ENCODE results near the gene DNALI1.
"Not testable (repeated sequence)": the region's sequence is repeated elsewhere in the genome, so short reads cannot be mapped to it uniquely, and the experiment has no call there.

DNALI1 gene

GRCh38 chr1:37556712-37557196 lies at the start of gene DNALI1:
Gene DNALI1 (plus strand): TSS chr1:37556940. CDS start chr1:37556995, 55 bp downstream.
- no peak for DNase-seq (ENCODE audit: low read depth in 1 of 2, low spot score in 1 of 2)

GRCh38 chr1:37509181-37509580 lies 47.6 kb upstream of the DNALI1 start:
- DNase-seq (ENCODE audit: low read depth in 1 of 2, low spot score in 1 of 2): no peak

GRCh38 chr1:37513795-37514349 lies 42.9 kb upstream of the DNALI1 start:
- peak; percentile 11 to 47 for DNase-seq (ENCODE audit: low read depth in 1 of 2, low spot score in 1 of 2)

GRCh38 chr1:37514350-37515184 lies 42.2 kb upstream of the DNALI1 start, which contains the start of gene MEAF6:
Gene MEAF6 (minus strand): TSS chr1:37514766. CDS start chr1:37514746, 20 bp downstream.
- DNase-seq (ENCODE audit: low read depth in 1 of 2, low spot score in 1 of 2): peak; percentile 74 to 80

GRCh38 chr1:37515185-37516034 lies 41.3 kb upstream of the DNALI1 start:
- no peak for DNase-seq (ENCODE audit: low read depth in 1 of 2, low spot score in 1 of 2)

GRCh38 chr1:37517569-37517968 lies 39.2 kb upstream of the DNALI1 start:
- no peak for DNase-seq (ENCODE audit: low read depth in 1 of 2, low spot score in 1 of 2)

- not testable (repeated sequence) for DNase-seq (ENCODE audit: low read depth in 1 of 2, low spot score in 1 of 2)
Observed at GRCh38 chr1:37518241-37518640, 38.5 kb upstream of the DNALI1 start.

- not testable (repeated sequence) for DNase-seq (ENCODE audit: low read depth in 1 of 2, low spot score in 1 of 2)
Observed at GRCh38 chr1:37518929-37519328, 37.8 kb upstream of the DNALI1 start.

- no peak for DNase-seq (ENCODE audit: low read depth in 1 of 2, low spot score in 1 of 2)
Observed at GRCh38 chr1:37519613-37520012, 37.1 kb upstream of the DNALI1 start.

- not testable (repeated sequence) for DNase-seq (ENCODE audit: low read depth in 1 of 2, low spot score in 1 of 2)
Observed at GRCh38 chr1:37529888-37530287, 26.9 kb upstream of the DNALI1 start.

GRCh38 chr1:37532418-37533156 lies 24.2 kb upstream of the DNALI1 start:
- not testable (repeated sequence) for DNase-seq (ENCODE audit: low read depth in 1 of 2, low spot score in 1 of 2)

- no peak for DNase-seq (ENCODE audit: low read depth in 1 of 2, low spot score in 1 of 2)
Observed at GRCh38 chr1:37533317-37534093, 23.2 kb upstream of the DNALI1 start.

- DNase-seq (ENCODE audit: low read depth in 1 of 2, low spot score in 1 of 2): no peak
Observed at GRCh38 chr1:37537378-37537777, 19.4 kb upstream of the DNALI1 start.

- not testable (repeated sequence) for DNase-seq (ENCODE audit: low read depth in 1 of 2, low spot score in 1 of 2)
Observed at GRCh38 chr1:37539154-37539553, 17.6 kb upstream of the DNALI1 start.

- DNase-seq (ENCODE audit: low read depth in 1 of 2, low spot score in 1 of 2): no peak
Observed at GRCh38 chr1:37540036-37540785, 16.5 kb upstream of the DNALI1 start.

- no peak for DNase-seq (ENCODE audit: low read depth in 1 of 2, low spot score in 1 of 2)
Observed at GRCh38 chr1:37544530-37544929, 12.2 kb upstream of the DNALI1 start.

GRCh38 chr1:37545019-37545418 lies 11.7 kb upstream of the DNALI1 start:
- no peak for DNase-seq (ENCODE audit: low read depth in 1 of 2, low spot score in 1 of 2)

- no peak for DNase-seq (ENCODE audit: low read depth in 1 of 2, low spot score in 1 of 2)
Observed at GRCh38 chr1:37549341-37549740, 7.4 kb upstream of the DNALI1 start.

GRCh38 chr1:37553598-37553926 lies 3.2 kb upstream of the DNALI1 start:
- DNase-seq (ENCODE audit: low read depth in 1 of 2, low spot score in 1 of 2): no peak
